ENCODE data around the gene ZFHX3. TPM values are rescaled to one million over a fixed set of nuclear protein-coding genes. Genes with fewer than 3 reads are reported as not detected.

The ZFHX3 gene
- total and polyA plus RNA-seq, 10 of the 15 experiments (the other 5 are each of a cell fraction or from before 2014, with no cell fraction given), result 0.68 to 8.6 (median 2.0) TPM

GRCh38 chr16:73057291-73058210, 9.6 kb upstream of the ZFHX3 start (continued):
- TF ChIP-seq HSF1 (IDR thresholded peaks at IDR 0.05; ENCODE audit: low read depth, low read length) (no peak), SREBF1 (IDR thresholded peaks at IDR 0.05; ENCODE audit: low read length) (no peak), E2F4 (IDR thresholded peaks at IDR 0.05; ENCODE audit: low read depth, low read length) (no peak), ZBTB33 (IDR thresholded peaks at IDR 0.05) (no peak), BRCA1 (IDR thresholded peaks at IDR 0.05; ENCODE audit: low read depth, low read length) (no peak), ZNF592 (IDR thresholded peaks at IDR 0.05) (no peak), IKZF2 (IDR thresholded peaks at IDR 0.05) (no peak), E2F8 (IDR thresholded peaks at IDR 0.05; ENCODE audit: low read depth, partially characterized antibody) (no peak), KDM1A (IDR thresholded peaks at IDR 0.05; ENCODE audit: borderline replicate concordance) (no peak), NKRF (conservative IDR thresholded peaks at IDR 0.05) (peak; percentile 54; the same call in 1 of the 2 replicates), STAT3 (IDR thresholded peaks at IDR 0.05; ENCODE audit: low read depth, low read length) (no peak), NFYB (IDR thresholded peaks at IDR 0.05; ENCODE audit: insufficient read depth, low read depth, low read length) (no peak), RFX5 (IDR thresholded peaks at IDR 0.05; ENCODE audit: low read depth, low read length) (no peak), LARP7 (IDR thresholded peaks at IDR 0.05) (peak; percentile 66; the same call in 1 of the 2 replicates)
